Neural cell (in vitro differentiated cells): ENCODE results near the gene MYO5C.

Source experiments
- CTCF ChIP-seq: fragments of 450-650 bp; IDR thresholded peaks from 2 replicates; pipeline ENCODE4 v1.5.1; 2014; ENCODE audit warnings: antibody characterized with exemption, mild to moderate bottlenecking, moderate library complexity; ENCODE audit not compliant: poor library complexity, severe bottlenecking
- EP300 ChIP-seq: fragments of 450-650 bp; conservative IDR thresholded peaks from 2 replicates; pipeline ENCODE4 v1.6.1; 2014; ENCODE audit warnings: antibody characterized with exemption, mild to moderate bottlenecking, moderate library complexity; ENCODE audit not compliant: poor library complexity, severe bottlenecking
- EZH2 ChIP-seq: fragments of 200-600, 300-800 bp; shearing (Covaris generic), sonication (generic); IDR thresholded peaks from 2 replicates; pipeline ENCODE4 v1.6.1; 2014; ENCODE audit warnings: antibody characterized with exemption, low read length, borderline replicate concordance, mild to moderate bottlenecking; ENCODE audit not compliant: insufficient read depth, poor library complexity, severe bottlenecking
- MXI1 ChIP-seq: fragments of 450-650 bp; conservative IDR thresholded peaks from 2 replicates; pipeline ENCODE4 v1.6.1; 2014; ENCODE audit warnings: antibody characterized with exemption, mild to moderate bottlenecking; ENCODE audit not compliant: poor library complexity, severe bottlenecking
- POLR2AphosphoS5 ChIP-seq: IDR thresholded peaks from 2 replicates; pipeline ENCODE4 v1.6.1; 2012
- REST ChIP-seq: IDR thresholded peaks from 2 replicates; pipeline ENCODE4 v1.6.1; 2012; ENCODE audit warnings: borderline replicate concordance

GRCh38 chr15:52257734-52258062 lies 37.9 kb downstream of the MYO5C start:
- TF ChIP-seq CTCF (no peak), EZH2 (no peak), EP300 (no peak), REST (no peak), POLR2AphosphoS5 (no peak), MXI1 (no peak)
